HCT116 (cell line): ENCODE data around the gene ASRGL1. TPM values are rescaled to one million over a fixed set of nuclear protein-coding genes. Genes with fewer than 3 reads are reported as not detected.

ENCODE experiments used
- ATAC-seq: fragments of 200-7000 bp; cut with Tn5 transposase; 2 replicates; pipeline ENCODE4 v1.9.1; 2020; ENCODE audit warnings: mild to moderate bottlenecking, moderate library complexity
- BruUV-seq: library from RNA; stranded (reverse); fragments of 400-500 nt; replicated peaks from 2 replicates; lab custom pipeline; 2021; lab: Mats Ljungman, UMichigan
- CTCF ChIA-PET: fragments of 300-600 bp; sonication (Branson Sonifier 250); formaldehyde crosslinking; loops from one replicate; lab custom pipeline; 2021; ENCODE audit warnings: antibody characterized with exemption; lab: Charles Lee
- POLR2A ChIA-PET: fragments of 300-600, 350-600 bp; sonication (Branson Sonifier 250); formaldehyde crosslinking; loops from one replicate; lab custom pipeline; 2021; ENCODE audit warnings: antibody characterized with exemption; lab: Charles Lee
- RAD21 ChIA-PET, 2 experiments: fragments of 300-600 bp; sonication (Branson Sonifier 250); formaldehyde crosslinking; loops; one replicate each; lab custom pipeline; 2023; ENCODE audit warnings: low total read pairs in 2 of 2; ENCODE audit not compliant: uncharacterized antibody in 2 of 2, unreplicated experiment in 2 of 2, low non-redundant PET in 1 of 2; lab: Charles Lee
- DNase-seq: peaks from one replicate; pipeline ENCODE4 v3.0.0-alpha.2; 2010; ENCODE audit warnings: low read depth, low spot score
- H2AFZ ChIP-seq: fragments of 200-600 bp; shearing (Covaris generic), sonication (generic); 2 replicates; pipeline ENCODE4 v1.6.1; 2017; ENCODE audit warnings: low read depth, mixed run types, mixed read lengths, antibody characterized with exemption, low read length; ENCODE audit not compliant: poor library complexity, severe bottlenecking
- H3K27ac ChIP-seq: 2 replicates; pipeline ENCODE4 v1.5.1; 2012; ENCODE audit warnings: low read depth, low read length
- H3K27me3 ChIP-seq: fragments of 200-600 bp; sonication (generic); 2 replicates; pipeline ENCODE4 v1.6.1; 2016; ENCODE audit warnings: mixed run types, low read length, mixed read lengths; ENCODE audit not compliant: insufficient read depth
- H3K36me3 ChIP-seq, 2 experiments: fragments of 200-500 bp in 1 of 2; fragments of 200-600 bp in 1 of 2; sonication (Bioruptor generic) in 1 of 2; sonication (generic) in 1 of 2; 2 replicates each; pipeline versions ENCODE4 v1.5.1 to v1.6.1; 2014 to 2016; ENCODE audit warnings: low read length in 2 of 2, inconsistent platforms in 1 of 2, mixed read lengths in 1 of 2, mixed run types in 1 of 2; ENCODE audit not compliant: insufficient read depth in 2 of 2, control insufficient read depth in 1 of 2
- H3K4me1 ChIP-seq, 2 experiments: fragments of 200-600 bp in 1 of 2; sonication (generic) in 1 of 2; 2 replicates each; pipeline versions ENCODE4 v1.5.1 to v1.6.1; 2012 to 2017; ENCODE audit warnings: low read length in 2 of 2, inconsistent platforms in 1 of 2, mild to moderate bottlenecking in 1 of 2, mixed read lengths in 1 of 2, mixed run types in 1 of 2, moderate library complexity in 1 of 2; ENCODE audit not compliant: insufficient read depth in 2 of 2, control insufficient read depth in 1 of 2
- H3K4me2 ChIP-seq: fragments of 200-600 bp; sonication (generic); 2 replicates; pipeline ENCODE4 v1.6.1; 2017; ENCODE audit warnings: mixed run types, low read length, mixed read lengths
- H3K4me3 ChIP-seq, 2 experiments: fragments of 200-600 bp in 1 of 2; sonication (generic) in 1 of 2; replicated peaks in 1 of 2; 2 replicates each; pipeline ENCODE4 v1.5.1; 2011 to 2016; ENCODE audit warnings: low read length in 2 of 2, control low read depth in 1 of 2, low read depth in 1 of 2, mild to moderate bottlenecking in 1 of 2, mixed read lengths in 1 of 2, mixed run types in 1 of 2
- H3K79me2 ChIP-seq: fragments of 200-600 bp; sonication (generic); 2 replicates; pipeline ENCODE4 v1.6.1; 2017; ENCODE audit warnings: mild to moderate bottlenecking, mixed run types, low read length, moderate library complexity, mixed read lengths; ENCODE audit not compliant: insufficient read depth
- H3K9ac ChIP-seq: fragments of 200-600 bp; sonication (generic); 2 replicates; pipeline ENCODE4 v1.6.1; 2016; ENCODE audit warnings: low read length, mixed read lengths
- H3K9me2 ChIP-seq: fragments of 200-600 bp; sonication (generic), shearing (Covaris generic); 2 replicates; pipeline ENCODE4 v1.6.1; 2017; ENCODE audit warnings: mixed run types, mild to moderate bottlenecking, moderate library complexity; ENCODE audit not compliant: insufficient read depth
- H3K9me3 ChIP-seq, 2 experiments: fragments of 200-500 bp in 1 of 2; fragments of 200-600 bp in 1 of 2; sonication (Bioruptor generic) in 1 of 2; sonication (generic) in 1 of 2; 2 replicates each; pipeline ENCODE4 v1.6.1; 2014 to 2017; ENCODE audit warnings: low read length in 2 of 2, mixed read lengths in 2 of 2, inconsistent platforms in 1 of 2, low read depth in 1 of 2, mild to moderate bottlenecking in 1 of 2, mixed run types in 1 of 2, moderate library complexity in 1 of 2; ENCODE audit not compliant: control insufficient read depth in 1 of 2, insufficient read depth in 1 of 2
- H4K20me1 ChIP-seq: fragments of 200-600 bp; sonication (generic), shearing (Covaris generic); 2 replicates; pipeline ENCODE4 v1.6.1; 2017; ENCODE audit warnings: mixed run types, mild to moderate bottlenecking, moderate library complexity; ENCODE audit not compliant: insufficient read depth
- ELF1 ChIP-seq: IDR thresholded peaks from 2 replicates; pipeline ENCODE4 v1.6.1; 2012; ENCODE audit warnings: low read depth, borderline replicate concordance
- EZH2 ChIP-seq: fragments of 200-600 bp; sonication (generic); IDR thresholded peaks from 2 replicates; pipeline ENCODE4 v1.6.1; 2017; ENCODE audit warnings: antibody characterized with exemption, mixed run types
- MAX ChIP-seq: IDR thresholded peaks from 2 replicates; pipeline ENCODE4 v1.6.1; 2012
- POLR2A ChIP-seq: IDR thresholded peaks from 2 replicates; pipeline ENCODE4 v1.7.0; 2011; ENCODE audit warnings: borderline replicate concordance; ENCODE audit not compliant: insufficient read depth, insufficient read length; ENCODE audit errors: extremely low read depth
- POLR2AphosphoS5 ChIP-seq: IDR thresholded peaks from 2 replicates; pipeline ENCODE4 v1.6.1; 2011; ENCODE audit warnings: mild to moderate bottlenecking, low read depth, low read length, moderate library complexity
- SIN3A ChIP-seq: IDR thresholded peaks from 2 replicates; pipeline ENCODE4 v1.6.1; 2012; ENCODE audit warnings: low read depth
- SRF ChIP-seq: IDR thresholded peaks from 2 replicates; pipeline ENCODE4 v1.6.1; 2012; ENCODE audit warnings: low read depth
- TCF7L2 ChIP-seq: IDR thresholded peaks from 2 replicates; pipeline ENCODE4 v1.7.0; 2011; ENCODE audit warnings: borderline replicate concordance, inconsistent platforms; ENCODE audit not compliant: insufficient read depth, insufficient read length; ENCODE audit errors: extremely low read depth
- ZNF274 ChIP-seq: fragments of 200-500 bp; sonication (Bioruptor generic); IDR thresholded peaks from 2 replicates; pipeline ENCODE4 v1.6.1; 2014; ENCODE audit warnings: mild to moderate bottlenecking, low read depth, low read length, inconsistent platforms
- intact Hi-C: fragments of 100-400 bp; cut with micrococcal nuclease; formaldehyde crosslinking; loops from 2 replicates; pipeline ENCODE4 v1.10.0; 2022
- total RNA-seq: library from RNA; stranded (reverse); gene quantifications from one replicate; pipeline ENCODE4 v1.2.1, GENCODE V29; 2021; ENCODE audit not compliant: unreplicated experiment
- TF ChIP-seq, protein P1 (sequence below), 3 experiments: fragments of 200-600 bp in 1 of 3; sonication (generic) in 1 of 3; IDR thresholded peaks in 2 of 3; conservative IDR thresholded peaks in 1 of 3; 2 replicates each; pipeline ENCODE4 v1.5.1; 2012 to 2017; ENCODE audit warnings: low read depth in 2 of 3, low read length in 2 of 3, antibody characterized with exemption in 1 of 3, borderline replicate concordance in 1 of 3, control low read depth in 1 of 3, mild to moderate bottlenecking in 1 of 3, mixed read lengths in 1 of 3, mixed run types in 1 of 3, moderate library complexity in 1 of 3; ENCODE audit not compliant: insufficient read depth in 1 of 3

ASRGL1 gene
- total RNA-seq, 1 experiment from 2014 or later, result 27.6 TPM

- H3K27me3 ChIP-seq, result no peaks in the 10 kb centered on the region
- POLR2A ChIA-PET, result no interaction called here
- BruUV-seq, result no TSS peak
Observed at GRCh38 chr11:62419314-62419929, 82.2 kb downstream of the ASRGL1 start.

More at GRCh38 chr11:62419314-62419929, 82.2 kb downstream of the ASRGL1 start:
- Histone ChIP-seq H4K20me1 (no peaks in the 10 kb centered on the region), H3K4me2 (no peak overlapping the region), H3K27ac (no peak overlapping the region), H3K9me2 (no peaks in the 10 kb centered on the region), H3K4me3 (no peak overlapping the region), H3K4me1 (peaks cover 0 to 4% of the 10 kb centered on the region in 2 experiments; a peak in 2 of 4 replicates), H2AFZ (no peak overlapping the region), H3K9ac (no peak overlapping the region), H3K36me3 (no peaks in the 10 kb centered on the region), H3K79me2 (no peaks in the 10 kb centered on the region), H3K9me3 (no peaks in the 10 kb centered on the region)
- intact Hi-C loops, result no loop called here
- no peak for ATAC-seq
- DNase-seq, result no peak
- ChIA-PET CTCF (no interaction called here), RAD21 (no interaction called here)
- no peak for TF ChIP-seq SIN3A
- TF ChIP-seq SRF, result no peak
- no peak for TF ChIP-seq ZNF274
- no peak for TF ChIP-seq MAX
- TF ChIP-seq POLR2AphosphoS5, result no peak
- TF ChIP-seq, protein P1, sequence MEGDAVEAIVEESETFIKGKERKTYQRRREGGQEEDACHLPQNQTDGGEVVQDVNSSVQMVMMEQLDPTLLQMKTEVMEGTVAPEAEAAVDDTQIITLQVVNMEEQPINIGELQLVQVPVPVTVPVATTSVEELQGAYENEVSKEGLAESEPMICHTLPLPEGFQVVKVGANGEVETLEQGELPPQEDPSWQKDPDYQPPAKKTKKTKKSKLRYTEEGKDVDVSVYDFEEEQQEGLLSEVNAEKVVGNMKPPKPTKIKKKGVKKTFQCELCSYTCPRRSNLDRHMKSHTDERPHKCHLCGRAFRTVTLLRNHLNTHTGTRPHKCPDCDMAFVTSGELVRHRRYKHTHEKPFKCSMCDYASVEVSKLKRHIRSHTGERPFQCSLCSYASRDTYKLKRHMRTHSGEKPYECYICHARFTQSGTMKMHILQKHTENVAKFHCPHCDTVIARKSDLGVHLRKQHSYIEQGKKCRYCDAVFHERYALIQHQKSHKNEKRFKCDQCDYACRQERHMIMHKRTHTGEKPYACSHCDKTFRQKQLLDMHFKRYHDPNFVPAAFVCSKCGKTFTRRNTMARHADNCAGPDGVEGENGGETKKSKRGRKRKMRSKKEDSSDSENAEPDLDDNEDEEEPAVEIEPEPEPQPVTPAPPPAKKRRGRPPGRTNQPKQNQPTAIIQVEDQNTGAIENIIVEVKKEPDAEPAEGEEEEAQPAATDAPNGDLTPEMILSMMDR (IDR thresholded peaks at IDR 0.05 in 2 of 3, conservative IDR thresholded peaks at IDR 0.05 in 1 of 3; ENCODE audit: borderline replicate concordance in 1 of 3, insufficient read depth in 1 of 3, low read depth in 2 of 3, low read length in 2 of 3), result no peak
- no peak for TF ChIP-seq ELF1
- TF ChIP-seq POLR2A, result no peak
- no peak for TF ChIP-seq EZH2
- TF ChIP-seq TCF7L2, result no peak
